Suprapubic skin (tissue), 4 donors: Measurements from ENCODE around the gene CKS1B. TPM values are rescaled to one million over a fixed set of nuclear protein-coding genes. Genes with fewer than 3 reads are reported as not detected.

Experiments
- DNase-seq, 2 donors: peaks; one replicate each; pipeline ENCODE4 v3.0.0-alpha.2; 2019; ENCODE audit warnings: low spot score in 2 of 2
- H3K27ac ChIP-seq: fragments of 200-600 bp; sonication (generic); one replicate; pipeline ENCODE4 v1.5.1; 2019
- H3K27me3 ChIP-seq: fragments of 200-600 bp; sonication (generic); one replicate; pipeline ENCODE4 v1.5.1; 2019
- H3K36me3 ChIP-seq: fragments of 200-600 bp; sonication (generic); one replicate; pipeline ENCODE4 v1.5.1; 2019
- H3K4me1 ChIP-seq: fragments of 200-600 bp; sonication (generic); one replicate; pipeline ENCODE4 v1.5.1; 2019
- H3K4me3 ChIP-seq: fragments of 200-600 bp; sonication (generic); one replicate; pipeline ENCODE4 v1.5.1; 2019; ENCODE audit warnings: mild to moderate bottlenecking
- H3K9me3 ChIP-seq: fragments of 200-600 bp; sonication (generic); one replicate; pipeline ENCODE4 v1.5.1; 2019
- EP300 ChIP-seq: sonication (generic); formaldehyde crosslinking; IDR thresholded peaks from one replicate; pipeline ENCODE4 v1.6.1; 2017; ENCODE audit warnings: antibody characterized with exemption
- POLR2A ChIP-seq, 2 donors: fragments of 450-650 bp; IDR thresholded peaks; one replicate each; pipeline ENCODE4 v1.6.1; 2017; ENCODE audit warnings: antibody characterized with exemption in 2 of 2, mild to moderate bottlenecking in 2 of 2, moderate library complexity in 2 of 2
- POLR2AphosphoS5 ChIP-seq, 3 donors: sonication (generic); formaldehyde crosslinking; IDR thresholded peaks; one replicate each; pipeline ENCODE4 v1.6.1; 2017; ENCODE audit warnings: antibody characterized with exemption in 3 of 3
- WGBS: methylation state at CpG from one replicate; pipeline ENCODE4 v1.1.5; 2018; 5-methylcytosine and 5-hydroxymethylcytosine counted together
- total RNA-seq, 4 donors: library from RNA; depleted of rRNA; stranded (reverse); fragments of >200 nt; gene quantifications; one replicate each; pipeline ENCODE4 v1.1.0, GENCODE V29; 2016
- TF ChIP-seq, protein P1 (sequence below), 2 donors: fragments of 200-600 bp in 1 of 2; fragments of 450-650 bp in 1 of 2; sonication (generic) in 1 of 2; IDR thresholded peaks; one replicate each; pipeline ENCODE4 v1.5.1; 2016 to 2019; ENCODE audit warnings: antibody characterized with exemption in 2 of 2, mild to moderate bottlenecking in 1 of 2, moderate library complexity in 1 of 2

CKS1B gene
- total RNA-seq, 4 donors from 2014 or later = 37.8 to 55.4 (median 49.7) TPM

DNA sequence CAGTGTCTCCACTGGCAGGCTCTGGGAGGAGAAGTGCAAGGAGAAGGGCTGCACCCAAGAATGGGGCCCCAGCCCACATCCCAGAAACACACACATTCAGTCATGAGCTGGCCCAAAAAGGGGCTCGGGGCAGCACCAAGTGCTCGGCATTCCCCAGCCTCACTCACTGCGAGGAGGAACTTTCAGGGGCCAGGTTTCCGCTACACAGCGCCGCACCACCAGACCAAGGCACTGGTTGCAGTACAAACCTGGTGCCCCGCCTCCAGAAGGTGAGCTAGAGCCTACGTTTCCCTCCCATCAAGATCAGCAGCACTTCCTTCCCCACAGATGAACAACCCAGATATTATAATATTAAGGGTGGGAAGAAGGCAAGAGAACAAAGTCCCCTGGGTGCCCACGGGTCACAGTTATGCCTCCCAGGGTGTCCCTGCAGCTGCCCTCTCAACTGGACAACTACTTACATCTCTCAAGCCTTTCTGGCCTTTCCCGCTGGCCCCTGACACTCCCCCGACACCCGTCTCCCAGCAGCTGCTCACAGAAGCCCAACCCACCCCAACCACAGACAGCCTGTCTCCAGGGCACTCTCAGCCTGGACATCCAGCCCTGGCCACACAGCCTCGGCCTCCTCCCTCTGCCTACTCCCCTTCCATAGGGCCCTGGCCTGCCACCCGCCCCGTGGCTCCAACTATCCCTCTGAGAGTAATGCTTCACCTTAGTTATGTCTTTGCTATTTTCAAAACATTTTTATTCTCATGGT, 22.4 kb upstream of the CKS1B start:
- Histone ChIP-seq H3K4me3 (no peak overlapping the region), H3K4me1 (peaks cover 42% of the 10 kb centered on the region), H3K27me3 (no peaks in the 10 kb centered on the region), H3K36me3 (peaks cover 31% of the 10 kb centered on the region), H3K9me3 (no peaks in the 10 kb centered on the region), H3K27ac (no peak overlapping the region)
- TF ChIP-seq POLR2AphosphoS5 (IDR thresholded peaks at IDR 0.05) = no peak
- TF ChIP-seq, protein P1, sequence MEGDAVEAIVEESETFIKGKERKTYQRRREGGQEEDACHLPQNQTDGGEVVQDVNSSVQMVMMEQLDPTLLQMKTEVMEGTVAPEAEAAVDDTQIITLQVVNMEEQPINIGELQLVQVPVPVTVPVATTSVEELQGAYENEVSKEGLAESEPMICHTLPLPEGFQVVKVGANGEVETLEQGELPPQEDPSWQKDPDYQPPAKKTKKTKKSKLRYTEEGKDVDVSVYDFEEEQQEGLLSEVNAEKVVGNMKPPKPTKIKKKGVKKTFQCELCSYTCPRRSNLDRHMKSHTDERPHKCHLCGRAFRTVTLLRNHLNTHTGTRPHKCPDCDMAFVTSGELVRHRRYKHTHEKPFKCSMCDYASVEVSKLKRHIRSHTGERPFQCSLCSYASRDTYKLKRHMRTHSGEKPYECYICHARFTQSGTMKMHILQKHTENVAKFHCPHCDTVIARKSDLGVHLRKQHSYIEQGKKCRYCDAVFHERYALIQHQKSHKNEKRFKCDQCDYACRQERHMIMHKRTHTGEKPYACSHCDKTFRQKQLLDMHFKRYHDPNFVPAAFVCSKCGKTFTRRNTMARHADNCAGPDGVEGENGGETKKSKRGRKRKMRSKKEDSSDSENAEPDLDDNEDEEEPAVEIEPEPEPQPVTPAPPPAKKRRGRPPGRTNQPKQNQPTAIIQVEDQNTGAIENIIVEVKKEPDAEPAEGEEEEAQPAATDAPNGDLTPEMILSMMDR (IDR thresholded peaks at IDR 0.05) = no peak
- TF ChIP-seq EP300 = no peak
- no peak for TF ChIP-seq POLR2A (IDR thresholded peaks at IDR 0.05)
- 67% methylated on average over 15 of the region's 15 CpGs for WGBS
- DNase-seq = no peak

DNA sequence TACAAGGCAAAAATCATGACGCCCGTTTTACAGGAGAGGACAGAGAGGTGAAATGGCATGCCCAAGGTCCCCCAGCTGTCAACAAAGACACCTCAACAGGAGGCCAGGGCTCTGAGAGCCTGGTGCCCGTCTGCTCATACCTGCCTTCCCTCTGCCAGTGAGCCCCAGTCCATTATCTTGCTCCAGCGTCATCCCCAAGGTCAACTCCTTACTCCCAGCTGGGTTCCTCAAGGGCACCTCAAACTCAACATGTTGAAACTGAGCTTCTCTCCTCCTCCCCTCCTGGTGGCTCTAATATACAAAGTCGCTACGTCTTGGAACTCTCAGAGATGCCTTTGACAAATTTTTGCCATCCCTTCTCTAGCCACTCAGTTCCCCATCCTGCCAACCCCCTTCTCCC, 21.8 kb upstream of the CKS1B start:
- TF ChIP-seq POLR2AphosphoS5 (IDR thresholded peaks at IDR 0.05) (no peak), POLR2A (IDR thresholded peaks at IDR 0.05) (no peak), EP300 (no peak)
- TF ChIP-seq, protein P1 (IDR thresholded peaks at IDR 0.05) = no peak
- no peak overlapping the region for H3K4me3 ChIP-seq
- no peaks in the 10 kb centered on the region for H3K9me3 ChIP-seq
- H3K27me3 ChIP-seq = no peaks in the 10 kb centered on the region
- WGBS = 91% methylated on average over 6 of the region's 6 CpGs
- peaks cover 47% of the 10 kb centered on the region for H3K4me1 ChIP-seq
- DNase-seq = no peak
- no peak overlapping the region for H3K27ac ChIP-seq
- peaks cover 26% of the 10 kb centered on the region for H3K36me3 ChIP-seq

DNA sequence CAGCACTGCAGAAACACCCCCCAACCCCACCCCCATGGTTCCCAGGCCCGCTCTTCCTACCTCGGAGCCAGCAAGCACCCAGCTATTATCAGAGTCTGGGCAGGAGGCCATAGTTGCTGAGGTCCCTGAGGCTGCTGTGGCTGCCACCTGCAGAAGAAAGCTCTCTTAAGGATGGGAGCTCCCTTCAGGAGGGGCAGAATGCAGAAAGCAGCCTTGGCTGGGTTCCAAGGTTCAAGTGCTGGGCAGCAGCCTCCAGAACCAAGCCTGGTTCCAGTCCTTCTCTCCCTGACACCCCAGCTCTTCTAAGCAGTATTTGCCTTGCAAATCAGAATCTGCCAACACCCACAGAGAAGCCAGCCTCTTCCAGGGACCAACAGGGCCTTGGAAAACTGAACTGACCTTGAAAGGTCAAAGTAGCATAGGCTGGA, 20.9 kb upstream of the CKS1B start:
- Histone ChIP-seq H3K9me3 (no peaks in the 10 kb centered on the region), H3K27me3 (no peaks in the 10 kb centered on the region), H3K36me3 (peaks cover 21% of the 10 kb centered on the region), H3K4me3 (no peak overlapping the region), H3K4me1 (peaks cover 48% of the 10 kb centered on the region), H3K27ac (no peak overlapping the region)
- TF ChIP-seq POLR2A (IDR thresholded peaks at IDR 0.05) = no peak
- TF ChIP-seq EP300 = no peak
- TF ChIP-seq, protein P1 (IDR thresholded peaks at IDR 0.05) = no peak
- no peak for TF ChIP-seq POLR2AphosphoS5 (IDR thresholded peaks at IDR 0.05)
- no peak for DNase-seq
- 67% methylated on average over 2 of the region's 2 CpGs for WGBS

DNA sequence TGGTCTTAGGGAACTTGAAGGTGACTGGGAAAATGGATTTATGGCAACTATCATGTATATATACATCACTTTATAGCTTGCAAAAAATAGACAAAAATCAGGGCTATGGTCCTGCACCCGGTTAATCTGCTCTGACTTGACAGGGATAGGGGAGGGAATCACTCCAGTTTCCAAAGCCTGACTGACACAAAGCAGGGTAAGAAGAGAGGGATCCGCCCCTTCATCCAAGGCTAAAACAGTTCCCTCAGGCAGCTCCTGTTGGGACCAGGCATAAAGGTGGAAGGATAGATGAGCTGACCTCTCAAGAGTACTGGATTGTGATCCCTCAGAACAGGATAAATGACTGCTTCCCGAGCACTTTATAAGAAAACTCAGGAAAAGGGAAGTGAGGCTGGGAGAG, 19.9 kb upstream of the CKS1B start:
- H3K27me3 ChIP-seq = no peaks in the 10 kb centered on the region
- DNase-seq = no peak
- WGBS = 66% methylated on average over 3 of the region's 3 CpGs
- H3K36me3 ChIP-seq = peaks cover 30% of the 10 kb centered on the region
- no peak overlapping the region for H3K4me3 ChIP-seq
- peaks cover 49% of the 10 kb centered on the region for H3K4me1 ChIP-seq
- no peak overlapping the region for H3K27ac ChIP-seq
- TF ChIP-seq POLR2AphosphoS5 (IDR thresholded peaks at IDR 0.05) (no peak), EP300 (no peak), POLR2A (IDR thresholded peaks at IDR 0.05) (no peak)
- TF ChIP-seq, protein P1 (IDR thresholded peaks at IDR 0.05) = no peak
- H3K9me3 ChIP-seq = no peaks in the 10 kb centered on the region

DNA sequence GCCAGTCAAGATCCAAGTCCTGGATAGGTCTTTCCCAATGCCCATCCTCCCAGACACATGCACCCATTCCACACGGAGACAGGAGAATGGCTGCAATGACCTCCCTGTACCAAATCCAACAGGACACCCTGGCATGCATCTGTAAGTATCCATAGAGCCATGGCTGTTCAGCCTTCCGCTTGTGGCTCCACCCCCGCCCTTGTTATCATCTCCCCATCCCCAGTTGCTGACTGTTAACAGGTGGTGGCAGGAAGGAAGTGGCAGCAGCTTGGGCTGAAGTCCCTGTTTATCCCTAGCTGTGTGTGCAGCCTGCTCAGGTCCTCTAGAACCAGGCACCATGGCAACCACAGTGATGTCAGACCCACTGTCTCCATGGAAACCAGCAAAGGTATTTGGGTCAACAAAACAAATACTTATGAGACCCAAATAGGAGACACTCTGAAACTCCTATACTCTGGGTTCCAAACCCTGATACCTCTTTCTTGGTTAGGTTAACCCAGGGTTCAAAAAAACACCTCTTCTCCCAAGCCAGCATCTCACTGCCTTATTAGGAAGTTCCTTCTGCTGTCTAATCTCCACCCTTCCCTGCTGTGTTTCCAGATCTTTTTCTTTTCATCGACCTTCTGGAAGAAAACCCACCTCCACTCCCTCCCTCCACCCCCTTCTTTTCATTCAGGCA, 19.3 kb upstream of the CKS1B start:
- 10% methylated on average over 3 of the region's 4 CpGs for WGBS
- H3K4me3 ChIP-seq = peak overlapping the region; percentile 54
- no peak for TF ChIP-seq EP300
- TF ChIP-seq POLR2A (IDR thresholded peaks at IDR 0.05) = no peak
- TF ChIP-seq POLR2AphosphoS5 (IDR thresholded peaks at IDR 0.05) = no peak
- TF ChIP-seq, protein P1 (IDR thresholded peaks at IDR 0.05) = no peak
- peaks cover 30% of the 10 kb centered on the region for H3K36me3 ChIP-seq
- no peaks in the 10 kb centered on the region for H3K27me3 ChIP-seq
- no peaks in the 10 kb centered on the region for H3K9me3 ChIP-seq
- peak overlapping the region; percentile 76 for H3K27ac ChIP-seq
- H3K4me1 ChIP-seq = peaks cover 56% of the 10 kb centered on the region
- no peak for DNase-seq
